Gastrocnemius medialis (tissue), 4 donors: Measurements from ENCODE around the gene RAET1E. TPM values are rescaled to one million over a fixed set of nuclear protein-coding genes. Genes with fewer than 3 reads are reported as not detected.
"Not testable (repeated sequence)": the region's sequence is repeated elsewhere in the genome, so short reads cannot be mapped to it uniquely, and the experiment has no call there.

Experiments used
- ATAC-seq, 2 donors: fragments of 150-250 bp; one replicate each; pipeline ENCODE4 v1.9.1; 2016
- DNase-seq, 2 donors: peaks; one replicate each; pipeline ENCODE4 v3.0.0-alpha.2; 2019
- H3K27ac ChIP-seq, 4 donors: fragments of 200-600 bp; sonication (generic); 1 replicate in 1 of 4; 2 replicates in 3 of 4; pipeline ENCODE4 v1.5.1; 2016 to 2018; ENCODE audit warnings: mild to moderate bottlenecking in 2 of 4, moderate library complexity in 1 of 4
- H3K27me3 ChIP-seq, 3 donors: fragments of 200-600 bp; sonication (generic) in 2 of 3; 1 replicate in 1 of 3; 2 replicates in 2 of 3; pipeline versions ENCODE4 v1.5.1 to v1.6.0; 2016 to 2019; ENCODE audit warnings: mild to moderate bottlenecking in 1 of 3, moderate library complexity in 1 of 3
- H3K36me3 ChIP-seq, 2 donors: fragments of 200-600 bp; sonication (generic) in 1 of 2; one replicate each; pipeline ENCODE4 v1.5.1; 2017 to 2018
- H3K4me1 ChIP-seq, 2 donors: fragments of 200-600 bp; sonication (generic) in 1 of 2; one replicate each; pipeline ENCODE4 v1.5.1; 2016 to 2017; ENCODE audit warnings: mild to moderate bottlenecking in 2 of 2
- H3K4me3 ChIP-seq, 4 donors: fragments of 200-600 bp; sonication (generic) in 3 of 4; 1 replicate in 1 of 4; 2 replicates in 3 of 4; pipeline ENCODE4 v1.5.1; 2016 to 2019; ENCODE audit warnings: mild to moderate bottlenecking in 2 of 4
- H3K9me3 ChIP-seq, 3 donors: fragments of 200-600 bp; sonication (generic) in 2 of 3; 1 replicate in 1 of 3; 2 replicates in 2 of 3; pipeline ENCODE4 v1.5.1; 2016 to 2019
- CTCF ChIP-seq, 5 experiments: fragments of 450-650 bp in 3 of 5; fragments of 200-600 bp in 2 of 5; sonication (generic) in 2 of 5; IDR thresholded peaks in 4 of 5; conservative IDR thresholded peaks in 1 of 5; 1 replicate in 4 of 5; 2 replicates in 1 of 5; pipeline ENCODE4 v1.5.1; 2016 to 2019; ENCODE audit warnings: antibody characterized with exemption in 5 of 5, mild to moderate bottlenecking in 3 of 5, moderate library complexity in 3 of 5
- POLR2A ChIP-seq, 2 donors: fragments of 450-650 bp; IDR thresholded peaks; one replicate each; pipeline ENCODE4 v1.6.1; 2017; ENCODE audit warnings: antibody characterized with exemption in 2 of 2, mild to moderate bottlenecking in 2 of 2, moderate library complexity in 2 of 2
- in situ Hi-C, 4 donors: fragments of 200-750 bp; cut with MboI; loops; one replicate each; pipeline versions ENCODE4 v1.15.0 to v1.8.0; 2017; ENCODE audit warnings: low sequenced_read_pairs in 4 of 4
- intact Hi-C: fragments of 100-400 bp; cut with DNase I; formaldehyde crosslinking; loops from one replicate; pipeline ENCODE4 v1.15.1; 2023; ENCODE audit warnings: low total_unique reads
- total RNA-seq, 4 donors: library from RNA; depleted of rRNA; stranded (reverse); fragments of >200 nt; gene quantifications; one replicate each; pipeline versions ENCODE4 v1.1.0 to v1.2.3, GENCODE V29; 2016

Gene RAET1E
- total RNA-seq, 4 donors from 2014 or later: 3.9 TPM; not detected in 3

- no peak for DNase-seq
- in situ Hi-C loops (no loop called here), intact Hi-C loops (no loop called here)
- H3K4me3 ChIP-seq: no peak overlapping the region
- TF ChIP-seq CTCF (IDR thresholded peaks at IDR 0.05 in 4 of 5, conservative IDR thresholded peaks at IDR 0.05 in 1 of 5): no peak
- TF ChIP-seq POLR2A (IDR thresholded peaks at IDR 0.05): no peak
- no peak for ATAC-seq
- peaks cover 25 to 29% of the 10 kb centered on the region in 2 donors for H3K4me1 ChIP-seq
- no peaks in the 10 kb centered on the region for H3K27me3 ChIP-seq
- H3K36me3 ChIP-seq: no peaks in the 10 kb centered on the region
- peak overlapping the region; percentile 47 to 75 (median 64) for H3K27ac ChIP-seq
- H3K9me3 ChIP-seq: no peaks in the 10 kb centered on the region
Observed at GRCh38 chr6:149852881-149853280, 45.0 kb downstream of the RAET1E start.

- DNase-seq (peak in 1 of 2 donors; percentile 39), ATAC-seq (peak in 1 of 2 donors; percentile 54)
- H3K36me3 ChIP-seq: no peaks in the 10 kb centered on the region
- H3K27me3 ChIP-seq: no peaks in the 10 kb centered on the region
- TF ChIP-seq CTCF (IDR thresholded peaks at IDR 0.05 in 4 of 5, conservative IDR thresholded peaks at IDR 0.05 in 1 of 5) (no peak), POLR2A (IDR thresholded peaks at IDR 0.05) (no peak)
- no peak overlapping the region for H3K4me3 ChIP-seq
- H3K9me3 ChIP-seq: no peaks in the 10 kb centered on the region
- in situ Hi-C loops: no loop called here
- peaks cover 27 to 36% of the 10 kb centered on the region in 2 donors for H3K4me1 ChIP-seq
- H3K27ac ChIP-seq: peak overlapping the region; percentile 47 to 75 (median 64)
- intact Hi-C loops: no loop called here
Observed at GRCh38 chr6:149852180-149852579, 45.7 kb downstream of the RAET1E start.

GRCh38 chr6:149851461-149852110 lies 46.3 kb downstream of the RAET1E start:
- no peak for DNase-seq
- Histone ChIP-seq H3K4me3 (no peak overlapping the region), H3K27ac (peak overlapping the region; percentile 47 to 75 (median 64)), H3K4me1 (peaks cover 27 to 34% of the 10 kb centered on the region in 2 donors), H3K9me3 (no peaks in the 10 kb centered on the region), H3K36me3 (no peaks in the 10 kb centered on the region), H3K27me3 (no peaks in the 10 kb centered on the region)
- no peak for ATAC-seq
- in situ Hi-C loops (no loop called here), intact Hi-C loops (no loop called here)
- TF ChIP-seq POLR2A (IDR thresholded peaks at IDR 0.05) (no peak), CTCF (IDR thresholded peaks at IDR 0.05 in 4 of 5, conservative IDR thresholded peaks at IDR 0.05 in 1 of 5) (no peak)

GRCh38 chr6:149848343-149848742 lies 49.6 kb downstream of the RAET1E start:
- ATAC-seq, intact Hi-C loops, H3K4me3 ChIP-seq, DNase-seq, H3K9me3 ChIP-seq, H3K36me3 ChIP-seq, H3K27me3 ChIP-seq: not testable (repeated sequence)
- in situ Hi-C loops: loop anchor here in 3 of 4 donors (5.0 to 25.0 kb wide), 4 partner anchors 56 to 164 kb away; partner anchors contain the start of gene RAET1G (in 2 of the 3)
- Histone ChIP-seq H3K27ac (peak overlapping the region in 1 of 4 donors; percentile 80), H3K4me1 (peaks cover 34 to 41% of the 10 kb centered on the region in 2 donors)

Other genes starting within 250 kb of the RAET1E start
- 10 to 100 TPM; 16.0 to 29.3 (median 26.0) TPM for gene KATNA1, start 249.4 kb downstream of the RAET1E start, total RNA-seq
- 10 to 100 TPM in 3 of 4 donors, 1 to 10 TPM in 1; 6.3 to 21.8 (median 14.4) TPM for gene LATS1, start 180.0 kb downstream of the RAET1E start, total RNA-seq
- 10 to 100 TPM; 15.0 to 42.0 (median 16.7) TPM for gene NUP43, start 151.6 kb downstream of the RAET1E start, total RNA-seq
- gene PCMT1, start 148.4 kb downstream of the RAET1E start, total RNA-seq: 100 to 1,000 TPM; 150 to 448 (median 353) TPM
- gene LRP11, start 33.8 kb downstream of the RAET1E start, total RNA-seq: 10 to 100 TPM in 1 of 4 donors, 1 to 10 TPM in 3; 5.5 to 19.8 (median 6.1) TPM
- gene RAET1G, start 25.0 kb upstream of the RAET1E start, total RNA-seq: under 1 TPM in 1 of 4 donors, not detected in 3; 0.89 TPM
- gene ULBP2, start 43.9 kb upstream of the RAET1E start, total RNA-seq: under 1 TPM in 2 of 4 donors, not detected in 2; 0.44 to 0.49 TPM
- gene ULBP1, start 65.8 kb upstream of the RAET1E start, total RNA-seq: under 1 TPM in 1 of 4 donors, not detected in 3; 0.16 TPM
- gene RAET1L, start 127.4 kb upstream of the RAET1E start, total RNA-seq: not detected
- 1 to 10 TPM in 1 of 4 donors, not detected in 3; 1.1 TPM for gene ULBP3, start 171.0 kb upstream of the RAET1E start, total RNA-seq
- gene PPP1R14C, start 244.9 kb upstream of the RAET1E start, total RNA-seq: 10 to 100 TPM; 14.9 to 37.0 (median 21.7) TPM